HUES6 (cell line): ENCODE results near the gene DENND1B.

Experiments
- H3K27ac ChIP-seq: 2 replicates; pipeline ENCODE4 v1.7.0; 2013; ENCODE audit warnings: low read depth, mild to moderate bottlenecking, low read length, inconsistent platforms
- H3K27me3 ChIP-seq: 2 replicates; pipeline ENCODE4 v1.6.1; 2013; ENCODE audit warnings: low read length; ENCODE audit not compliant: control insufficient read depth, insufficient read depth
- H3K36me3 ChIP-seq: 2 replicates; pipeline ENCODE4 v1.6.1; 2013; ENCODE audit warnings: low read length; ENCODE audit not compliant: control insufficient read depth, insufficient read depth
- H3K4me1 ChIP-seq: 2 replicates; pipeline ENCODE4 v1.6.1; 2013; ENCODE audit warnings: low read length; ENCODE audit not compliant: control insufficient read depth, insufficient read depth
- H3K4me3 ChIP-seq: 2 replicates; pipeline ENCODE4 v1.5.1; 2013; ENCODE audit warnings: low read depth, low read length
- H3K9ac ChIP-seq: one replicate; pipeline ENCODE4 v1.6.1; 2013; ENCODE audit warnings: mild to moderate bottlenecking, low read length
- H3K9me3 ChIP-seq: 2 replicates; pipeline ENCODE4 v1.6.1; 2013; ENCODE audit warnings: low read depth, low read length; ENCODE audit not compliant: control insufficient read depth, insufficient read depth

Gene DENND1B

GRCh38 chr1:197740992-197741391 is 34.3 kb downstream of the DENND1B start:
- Histone ChIP-seq H3K9ac (no peak overlapping the region), H3K27ac (no peak overlapping the region), H3K4me3 (no peak overlapping the region), H3K36me3 (no peaks in the 10 kb centered on the region), H3K27me3 (no peaks in the 10 kb centered on the region), H3K4me1 (0 out of 2 replicates have a peak, but pooled peaks cover 3% of the 10 kb centered on the region), H3K9me3 (0 out of 2 replicates have a peak, but pooled peaks cover 4% of the 10 kb centered on the region)

- Histone ChIP-seq H3K27me3 (no peaks in the 10 kb centered on the region), H3K9me3 (0 out of 2 replicates have a peak, but pooled peaks cover 2% of the 10 kb centered on the region), H3K27ac (no peak overlapping the region), H3K36me3 (no peaks in the 10 kb centered on the region), H3K4me1 (0 out of 2 replicates have a peak, but pooled peaks cover 3% of the 10 kb centered on the region), H3K9ac (no peak overlapping the region), H3K4me3 (no peak overlapping the region)
Observed at GRCh38 chr1:197738927-197739326, 36.4 kb downstream of the DENND1B start.

- Histone ChIP-seq H3K36me3 (no peaks in the 10 kb centered on the region), H3K4me1 (0 out of 2 replicates have a peak, but pooled peaks cover 3% of the 10 kb centered on the region), H3K4me3 (no peak overlapping the region), H3K27me3 (no peaks in the 10 kb centered on the region), H3K9ac (no peak overlapping the region), H3K9me3 (no peaks in the 10 kb centered on the region), H3K27ac (no peak overlapping the region)
Observed at GRCh38 chr1:197737916-197738315, 37.4 kb downstream of the DENND1B start.

GRCh38 chr1:197736685-197737084 is 38.6 kb downstream of the DENND1B start:
- H3K27me3 ChIP-seq, result no peaks in the 10 kb centered on the region
- no peak overlapping the region for H3K4me3 ChIP-seq
- 0 out of 2 replicates have a peak, but pooled peaks cover 3% of the 10 kb centered on the region for H3K4me1 ChIP-seq
- H3K36me3 ChIP-seq, result no peaks in the 10 kb centered on the region
- no peak overlapping the region for H3K9ac ChIP-seq
- H3K27ac ChIP-seq, result no peak overlapping the region
- H3K9me3 ChIP-seq, result no peaks in the 10 kb centered on the region

GRCh38 chr1:197735461-197735860 is 39.8 kb downstream of the DENND1B start:
- Histone ChIP-seq H3K27ac (no peak overlapping the region), H3K4me3 (no peak overlapping the region), H3K36me3 (no peaks in the 10 kb centered on the region), H3K9me3 (no peaks in the 10 kb centered on the region), H3K27me3 (no peaks in the 10 kb centered on the region), H3K9ac (no peak overlapping the region), H3K4me1 (0 out of 2 replicates have a peak, but pooled peaks cover 3% of the 10 kb centered on the region)

DNA sequence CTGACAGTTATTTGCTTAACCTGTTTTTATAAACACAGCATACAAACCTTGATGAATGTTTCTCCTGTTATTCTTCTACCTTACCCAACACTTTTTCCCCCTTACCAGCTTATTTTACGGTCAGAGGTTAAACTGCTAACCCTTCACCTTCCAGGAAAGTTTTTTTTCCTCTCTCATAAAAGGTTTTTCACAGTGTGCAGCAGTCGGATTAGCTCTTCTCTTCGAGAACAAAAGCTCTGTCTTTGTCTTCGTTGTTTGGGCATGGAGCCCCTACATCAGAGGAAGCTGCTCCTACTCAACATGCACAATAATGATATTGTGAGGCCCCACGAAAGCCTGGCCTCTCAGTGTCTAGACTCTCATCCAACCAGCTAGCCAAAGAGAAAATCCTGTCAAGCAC is 42.0 kb downstream of the DENND1B start:
- no peaks in the 10 kb centered on the region for H3K4me1 ChIP-seq
- H3K4me3 ChIP-seq, result no peak overlapping the region
- no peaks in the 10 kb centered on the region for H3K27me3 ChIP-seq
- H3K9me3 ChIP-seq, result no peaks in the 10 kb centered on the region
- H3K36me3 ChIP-seq, result no peaks in the 10 kb centered on the region
- H3K27ac ChIP-seq, result no peak overlapping the region
- no peak overlapping the region for H3K9ac ChIP-seq

DNA sequence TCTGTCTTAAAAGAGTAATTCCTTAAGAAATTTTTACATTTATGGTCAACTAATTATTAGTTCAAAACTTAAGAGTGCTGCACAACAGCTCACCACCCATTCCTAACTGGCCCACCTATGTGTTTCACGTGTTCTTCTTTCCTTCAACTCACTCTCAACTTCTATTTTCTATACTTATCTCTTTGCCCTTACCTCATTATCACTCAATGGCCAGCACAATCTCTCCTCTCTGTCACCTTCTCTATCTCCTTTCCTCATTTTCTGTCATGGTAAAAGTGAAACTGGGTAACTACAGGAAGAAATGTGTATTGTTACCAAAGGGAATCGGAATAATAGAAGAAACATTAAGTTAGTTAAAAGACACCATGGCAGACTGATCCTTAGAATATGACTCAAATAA is 43.1 kb downstream of the DENND1B start:
- Histone ChIP-seq H3K9ac (no peak overlapping the region), H3K4me1 (no peaks in the 10 kb centered on the region), H3K27me3 (no peaks in the 10 kb centered on the region), H3K4me3 (no peak overlapping the region), H3K36me3 (no peaks in the 10 kb centered on the region), H3K27ac (no peak overlapping the region), H3K9me3 (no peaks in the 10 kb centered on the region)

GRCh38 chr1:197731449-197731848 is 43.8 kb downstream of the DENND1B start:
- H3K36me3 ChIP-seq, result no peaks in the 10 kb centered on the region
- no peaks in the 10 kb centered on the region for H3K27me3 ChIP-seq
- H3K27ac ChIP-seq, result no peak overlapping the region
- no peaks in the 10 kb centered on the region for H3K4me1 ChIP-seq
- 0 out of 2 replicates have a peak, but pooled peaks cover 3% of the 10 kb centered on the region for H3K9me3 ChIP-seq
- no peak overlapping the region for H3K9ac ChIP-seq
- no peak overlapping the region for H3K4me3 ChIP-seq

DNA sequence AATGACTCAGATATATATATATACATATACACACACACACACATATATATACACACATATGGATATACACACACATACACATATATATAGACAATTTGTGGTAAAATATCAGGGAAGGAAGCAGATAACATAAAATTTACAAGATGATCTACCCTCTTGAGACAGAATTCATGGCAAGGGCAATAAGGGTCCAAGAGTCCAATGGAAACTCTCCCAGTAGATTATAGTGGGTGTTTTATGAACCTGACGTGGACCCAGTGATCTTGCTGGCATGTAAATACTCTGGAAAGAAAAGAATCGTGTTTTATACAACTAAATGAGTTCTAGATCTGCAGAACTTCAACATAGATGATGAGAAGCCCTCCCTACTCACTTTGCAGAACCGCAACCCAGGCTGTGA is 49.3 kb downstream of the DENND1B start:
- no peak overlapping the region for H3K9ac ChIP-seq
- H3K4me1 ChIP-seq, result no peaks in the 10 kb centered on the region
- no peak overlapping the region for H3K27ac ChIP-seq

GRCh38 chr1:197725044-197725443 is 50.2 kb downstream of the DENND1B start:
- no peaks in the 10 kb centered on the region for H3K4me1 ChIP-seq
- no peaks in the 10 kb centered on the region for H3K36me3 ChIP-seq
- no peak overlapping the region for H3K4me3 ChIP-seq
- no peaks in the 10 kb centered on the region for H3K27me3 ChIP-seq
- no peak overlapping the region for H3K9ac ChIP-seq
- H3K9me3 ChIP-seq, result peaks cover 20% of the 10 kb centered on the region
- H3K27ac ChIP-seq, result no peak overlapping the region

More for the DNA sequence above, 49.3 kb downstream of the DENND1B start:
- peaks cover 20% of the 10 kb centered on the region for H3K9me3 ChIP-seq
- H3K36me3 ChIP-seq, result no peaks in the 10 kb centered on the region
- no peaks in the 10 kb centered on the region for H3K27me3 ChIP-seq
- H3K4me3 ChIP-seq, result no peak overlapping the region

GRCh38 chr1:197715806-197716205 is 59.5 kb downstream of the DENND1B start:
- H3K27me3 ChIP-seq, result no peaks in the 10 kb centered on the region
- no peaks in the 10 kb centered on the region for H3K9me3 ChIP-seq
- H3K4me3 ChIP-seq, result no peak overlapping the region
- no peaks in the 10 kb centered on the region for H3K36me3 ChIP-seq
- H3K27ac ChIP-seq, result no peak overlapping the region
- no peak overlapping the region for H3K9ac ChIP-seq
- H3K4me1 ChIP-seq, result no peaks in the 10 kb centered on the region

- Histone ChIP-seq H3K4me3 (no peak overlapping the region), H3K27ac (no peak overlapping the region), H3K9ac (no peak overlapping the region), H3K27me3 (no peaks in the 10 kb centered on the region), H3K36me3 (no peaks in the 10 kb centered on the region), H3K9me3 (no peaks in the 10 kb centered on the region), H3K4me1 (no peaks in the 10 kb centered on the region)
Observed at GRCh38 chr1:197706601-197707000, 68.7 kb downstream of the DENND1B start.
